ENCODE data around the gene NBAS. TPM values are rescaled to one million over a fixed set of nuclear protein-coding genes. Genes with fewer than 3 reads are reported as not detected.
"Not testable (repeated sequence)": the region's sequence is repeated elsewhere in the genome, so short reads cannot be mapped to it uniquely, and the experiment has no call there.

NBAS gene
- polyA plus RNA-seq, 1 donor from 2014 or later, result 31.9 TPM

GRCh38 chr2:15253247-15253646, 307.9 kb downstream of the NBAS start:
- no peak overlapping the region for H2AFZ ChIP-seq (ENCODE audit: low read depth, low read length)
- H3K4me2 ChIP-seq (ENCODE audit: low read length), result no peak overlapping the region
- no peaks in the 10 kb centered on the region for H3K79me2 ChIP-seq (replicated peaks; ENCODE audit: insufficient read depth, low read length)
- H3K27me3 ChIP-seq (ENCODE audit: insufficient read depth, low read depth, low read length), result no peaks in the 10 kb centered on the region
- H3K27ac ChIP-seq (ENCODE audit: low read length), result no peak overlapping the region
- no peaks in the 10 kb centered on the region for H3K9me3 ChIP-seq (ENCODE audit: low read length)
- TF ChIP-seq REST (IDR thresholded peaks at IDR 0.05; ENCODE audit: borderline replicate concordance) (no peak), POLR2AphosphoS5 (IDR thresholded peaks at IDR 0.05) (no peak), MXI1 (conservative IDR thresholded peaks at IDR 0.05; ENCODE audit: poor library complexity, severe bottlenecking) (no peak), CTCF (IDR thresholded peaks at IDR 0.05; ENCODE audit: poor library complexity, severe bottlenecking) (no peak), EZH2 (IDR thresholded peaks at IDR 0.05; ENCODE audit: borderline replicate concordance, insufficient read depth, low read length, poor library complexity, severe bottlenecking) (no peak), SMC3 (conservative IDR thresholded peaks at IDR 0.05; ENCODE audit: poor library complexity) (no peak), EP300 (conservative IDR thresholded peaks at IDR 0.05; ENCODE audit: poor library complexity, severe bottlenecking) (no peak), TAF1 (IDR thresholded peaks at IDR 0.05; ENCODE audit: low read depth) (no peak), RAD21 (conservative IDR thresholded peaks at IDR 0.05) (no peak)
- H3K4me3 ChIP-seq (ENCODE audit: low read length), result no peak overlapping the region
- no peaks in the 10 kb centered on the region for H3K9me2 ChIP-seq (ENCODE audit: insufficient read depth, low read length)
- no peaks in the 10 kb centered on the region for H4K20me1 ChIP-seq (ENCODE audit: insufficient read depth)
- H3K9ac ChIP-seq (ENCODE audit: low read length), result no peak overlapping the region
- no peaks in the 10 kb centered on the region for H3F3A ChIP-seq (ENCODE audit: insufficient read depth, low read length, poor library complexity, severe bottlenecking)
- H3K36me3 ChIP-seq (ENCODE audit: insufficient read depth, low read length), result no peaks in the 10 kb centered on the region

- H3K9me2 ChIP-seq (ENCODE audit: insufficient read depth, low read length), result no peaks in the 10 kb centered on the region
- H3F3A ChIP-seq (ENCODE audit: insufficient read depth, low read length, poor library complexity, severe bottlenecking), result no peaks in the 10 kb centered on the region
- H3K4me2 ChIP-seq (ENCODE audit: low read length), result no peak overlapping the region
- no peaks in the 10 kb centered on the region for H3K27me3 ChIP-seq (ENCODE audit: insufficient read depth, low read depth, low read length)
- H3K79me2 ChIP-seq (replicated peaks; ENCODE audit: insufficient read depth, low read length), result no peaks in the 10 kb centered on the region
- no peak overlapping the region for H3K9ac ChIP-seq (ENCODE audit: low read length)
- H3K4me3 ChIP-seq (ENCODE audit: low read length), result no peak overlapping the region
- no peaks in the 10 kb centered on the region for H3K36me3 ChIP-seq (ENCODE audit: insufficient read depth, low read length)
- no peak overlapping the region for H3K27ac ChIP-seq (ENCODE audit: low read length)
- H4K20me1 ChIP-seq (ENCODE audit: insufficient read depth), result no peaks in the 10 kb centered on the region
- H3K9me3 ChIP-seq (ENCODE audit: low read length), result no peaks in the 10 kb centered on the region
- TF ChIP-seq POLR2AphosphoS5 (IDR thresholded peaks at IDR 0.05) (no peak), RAD21 (conservative IDR thresholded peaks at IDR 0.05) (no peak), SMC3 (conservative IDR thresholded peaks at IDR 0.05; ENCODE audit: poor library complexity) (no peak), TAF1 (IDR thresholded peaks at IDR 0.05; ENCODE audit: low read depth) (no peak), CTCF (IDR thresholded peaks at IDR 0.05; ENCODE audit: poor library complexity, severe bottlenecking) (no peak)
- H2AFZ ChIP-seq (ENCODE audit: low read depth, low read length), result no peak overlapping the region
These were observed 309.4 kb downstream of the NBAS start for GRCh38 chr2:15251753-15252152.

- not testable (repeated sequence) for H2AFZ ChIP-seq (ENCODE audit: low read depth, low read length); H3K27ac ChIP-seq (ENCODE audit: low read length); H3F3A ChIP-seq (ENCODE audit: insufficient read depth, low read length, poor library complexity, severe bottlenecking); H3K27me3 ChIP-seq (ENCODE audit: insufficient read depth, low read depth, low read length); H3K4me3 ChIP-seq (ENCODE audit: low read length); H3K36me3 ChIP-seq (ENCODE audit: insufficient read depth, low read length); H3K9me2 ChIP-seq (ENCODE audit: insufficient read depth, low read length); H3K79me2 ChIP-seq (replicated peaks; ENCODE audit: insufficient read depth, low read length); H3K4me2 ChIP-seq (ENCODE audit: low read length); H3K9ac ChIP-seq (ENCODE audit: low read length); H4K20me1 ChIP-seq (ENCODE audit: insufficient read depth); H3K9me3 ChIP-seq (ENCODE audit: low read length)
These were observed 310.2 kb downstream of the NBAS start for GRCh38 chr2:15250946-15251345.

Data from neural cell (in vitro differentiated cells).